Left colon (tissue), 2 donors: ENCODE data around the gene PLXNB1. TPM values are rescaled to one million over a fixed set of nuclear protein-coding genes. Genes with fewer than 3 reads are reported as not detected.

Experiments used
- ATAC-seq: fragments of 200-7000 bp; cut with Tn5 transposase; one replicate; pipeline ENCODE4 v1.9.1; 2020; ENCODE audit warnings: mild to moderate bottlenecking, moderate library complexity
- DNase-seq, 2 donors: peaks; one replicate each; pipeline ENCODE4 v3.0.0-alpha.2; 2020
- intact Hi-C, 2 donors: fragments of 100-400 bp; cut with DNase I in 1 of 2; cut with micrococcal nuclease in 1 of 2; formaldehyde crosslinking; loops; one replicate each; pipeline versions ENCODE4 v1.11.2 to v1.14.0; 2022; cut with DNase I, micrococcal nuclease
- total RNA-seq, 2 donors: library from RNA; stranded (reverse); fragmentation: NEBNext Ultra II Directional; extraction: Animal tissue kit (Norgen Biotek cat#: 25700); gene quantifications; one replicate each; pipeline ENCODE4 v1.2.1, GENCODE V29; 2021
- donor health status: DM: no; HTN: no; CAD: no.
- donor health status: DM: yes; HTN: yes; CAD: no.

The PLXNB1 gene
- total RNA-seq, 2 donors from 2014 or later: 91.1 to 114 TPM

DNA sequence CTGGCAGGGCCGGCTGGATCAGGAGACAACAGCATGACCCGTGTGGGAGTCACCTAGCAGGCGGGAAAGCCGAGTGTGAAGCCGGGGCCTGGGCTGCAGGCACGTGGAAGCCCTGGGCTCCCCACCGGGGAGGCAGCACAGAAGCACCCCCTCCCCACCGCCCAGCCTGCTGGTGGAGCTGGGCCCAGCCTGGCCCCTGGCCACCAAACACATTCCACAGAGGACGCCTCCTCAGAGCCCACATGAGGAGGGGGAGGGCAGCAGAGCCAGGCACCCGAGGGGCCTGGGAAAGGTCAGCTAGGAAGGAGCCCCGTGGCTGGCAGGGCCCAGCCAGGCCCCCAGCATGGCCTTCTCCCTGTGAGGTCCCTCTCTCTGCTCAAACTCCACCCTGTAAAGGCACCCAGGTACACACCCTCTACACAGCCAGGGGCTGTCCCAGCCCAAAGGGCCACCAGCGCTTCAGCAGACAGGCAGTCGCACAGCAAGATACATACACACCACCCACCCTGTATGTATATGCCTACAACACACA, 4.5 kb downstream of the PLXNB1 start:
- ATAC-seq (no peak), DNase-seq (no peak)
- intact Hi-C loops: no loop called here

GRCh38 chr3:48423883-48424695, 5.8 kb downstream of the PLXNB1 start:
- DNase-seq: no peak
- no peak for ATAC-seq
- intact Hi-C loops: no loop called here

- DNase-seq: no peak
- intact Hi-C loops: no loop called here
- no peak for ATAC-seq
Measured at GRCh38 chr3:48423241-48423882, 6.5 kb downstream of the PLXNB1 start.

DNA sequence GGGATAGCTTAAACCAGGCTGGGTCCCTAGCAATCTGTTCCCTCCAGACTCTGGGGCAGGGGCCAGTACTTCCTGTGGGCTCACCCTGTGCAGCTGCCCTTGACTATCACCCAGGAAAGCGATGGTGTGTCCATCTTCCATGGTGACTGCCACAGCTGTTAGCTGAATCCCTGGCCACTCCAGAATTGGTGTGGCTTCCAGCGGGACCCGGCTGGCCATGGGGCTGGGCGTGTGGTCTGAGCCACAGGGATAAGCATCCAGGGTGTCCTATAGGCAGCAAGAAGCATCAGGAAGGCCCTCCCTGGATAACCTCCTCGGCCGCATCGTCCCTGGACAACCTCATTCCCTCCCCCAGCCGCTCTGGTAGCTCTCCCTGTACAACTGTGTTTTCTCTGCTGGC, 7.2 kb downstream of the PLXNB1 start:
- no peak for DNase-seq
- intact Hi-C loops: no loop called here
- no peak for ATAC-seq

DNA sequence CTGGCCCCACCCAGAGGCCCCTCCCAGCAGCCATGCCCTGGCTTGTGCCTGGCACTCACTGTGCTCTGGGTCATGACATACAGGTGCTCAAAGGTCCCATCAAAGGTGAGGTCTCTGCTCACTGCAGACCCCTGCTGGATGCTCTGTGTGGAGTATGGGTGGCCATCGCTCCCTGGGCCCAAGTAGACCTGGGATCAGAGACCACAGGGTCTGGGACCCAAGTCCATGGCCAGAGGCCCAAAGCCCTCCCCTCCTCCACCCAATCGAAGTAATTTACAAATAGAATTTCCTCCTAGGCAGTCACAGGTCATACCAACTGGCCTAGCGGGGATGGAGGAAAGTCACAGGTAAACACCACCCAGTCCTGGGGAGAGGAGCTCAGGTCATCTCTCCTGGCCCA, 7.6 kb downstream of the PLXNB1 start:
- DNase-seq: no peak
- intact Hi-C loops: no loop called here
- peak; percentile 8 for ATAC-seq

GRCh38 chr3:48420561-48420960, 9.3 kb downstream of the PLXNB1 start:
- intact Hi-C loops: no loop called here
- ATAC-seq: no peak
- DNase-seq: no peak

GRCh38 chr3:48419597-48419996, 10.3 kb downstream of the PLXNB1 start:
- DNase-seq (no peak), ATAC-seq (no peak)
- intact Hi-C loops: no loop called here

- intact Hi-C loops: no loop called here
- DNase-seq: no peak
Measured at GRCh38 chr3:48419149-48419548, 10.7 kb downstream of the PLXNB1 start.

GRCh38 chr3:48418651-48419050, 11.2 kb downstream of the PLXNB1 start:
- intact Hi-C loops: no loop called here
- no peak for DNase-seq
- no peak for ATAC-seq

More at GRCh38 chr3:48419149-48419548, 10.7 kb downstream of the PLXNB1 start:
- no peak for ATAC-seq

- intact Hi-C loops: no loop called here
- DNase-seq (no peak), ATAC-seq (no peak)
Measured at GRCh38 chr3:48418140-48418539, 11.7 kb downstream of the PLXNB1 start.

DNA sequence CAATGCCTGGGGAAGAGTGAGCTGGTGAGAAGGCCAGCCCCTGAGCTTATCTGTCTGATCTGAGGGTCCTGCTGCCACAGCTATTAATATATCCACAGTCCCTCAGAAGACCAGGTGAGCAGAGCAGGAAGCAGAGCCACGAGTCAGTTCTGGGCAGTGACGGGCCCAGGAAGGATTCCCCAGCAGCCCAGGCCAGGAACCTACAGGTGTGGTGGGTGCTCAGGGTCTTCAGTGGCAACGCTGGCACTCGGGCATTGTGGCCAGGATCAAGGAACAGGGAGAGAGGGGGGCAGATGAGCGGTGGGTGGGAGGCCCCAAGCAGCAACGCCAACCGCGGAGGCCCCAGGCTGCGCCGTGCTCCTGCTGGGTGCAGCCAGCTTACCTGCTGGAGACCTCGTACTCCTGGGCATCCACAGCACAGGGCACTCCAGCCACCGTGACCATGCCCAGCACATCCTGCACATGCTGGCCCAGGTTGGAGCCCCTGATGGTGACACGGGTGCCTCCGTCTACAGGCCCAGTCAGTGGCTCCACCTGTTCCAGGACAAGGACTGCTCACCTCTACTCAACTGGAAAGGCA, 12.3 kb downstream of the PLXNB1 start:
- ATAC-seq: no peak
- DNase-seq: no peak
- intact Hi-C loops: no loop called here

- intact Hi-C loops: no loop called here
- ATAC-seq (no peak), DNase-seq (no peak)
Measured at GRCh38 chr3:48416546-48416945, 13.3 kb downstream of the PLXNB1 start.

- DNase-seq: no peak
- ATAC-seq: no peak
- intact Hi-C loops: no loop called here
Measured at GRCh38 chr3:48416091-48416505, 13.8 kb downstream of the PLXNB1 start.

DNA sequence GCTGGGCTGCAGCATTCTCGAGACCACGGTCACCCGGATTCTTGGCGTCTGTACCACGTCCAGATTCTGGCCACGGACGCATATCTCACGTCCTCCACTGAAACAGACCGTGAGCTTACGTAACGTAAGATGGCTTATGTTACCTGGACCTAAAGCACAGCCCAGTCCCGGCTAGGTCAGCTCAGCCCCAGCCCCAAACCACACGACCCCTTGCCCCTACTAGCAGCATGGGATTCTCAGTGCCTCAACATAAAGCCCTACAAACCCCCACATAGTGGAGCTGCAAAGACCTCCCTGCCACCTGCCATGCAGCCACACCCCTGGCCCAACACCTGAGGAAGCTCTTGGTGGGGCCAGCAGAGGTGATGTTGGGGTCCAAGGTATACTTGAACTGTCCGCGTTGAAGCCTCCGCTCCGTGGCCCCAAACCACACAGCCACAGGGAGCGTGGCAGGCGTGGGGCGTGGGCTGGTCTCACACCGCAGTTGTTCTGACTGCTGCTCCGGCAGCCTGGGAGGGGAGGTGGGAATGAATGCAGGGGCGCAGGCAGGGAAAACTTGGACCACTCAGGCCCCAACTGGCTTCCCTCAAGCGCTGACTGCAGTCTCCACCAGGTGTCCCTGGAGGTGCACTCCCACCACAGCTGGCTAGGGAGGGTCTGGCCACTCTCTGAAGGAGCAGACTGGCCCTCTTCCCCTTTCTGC, 14.5 kb downstream of the PLXNB1 start:
- intact Hi-C loops: no loop called here
- ATAC-seq: no peak
- DNase-seq: no peak

DNA sequence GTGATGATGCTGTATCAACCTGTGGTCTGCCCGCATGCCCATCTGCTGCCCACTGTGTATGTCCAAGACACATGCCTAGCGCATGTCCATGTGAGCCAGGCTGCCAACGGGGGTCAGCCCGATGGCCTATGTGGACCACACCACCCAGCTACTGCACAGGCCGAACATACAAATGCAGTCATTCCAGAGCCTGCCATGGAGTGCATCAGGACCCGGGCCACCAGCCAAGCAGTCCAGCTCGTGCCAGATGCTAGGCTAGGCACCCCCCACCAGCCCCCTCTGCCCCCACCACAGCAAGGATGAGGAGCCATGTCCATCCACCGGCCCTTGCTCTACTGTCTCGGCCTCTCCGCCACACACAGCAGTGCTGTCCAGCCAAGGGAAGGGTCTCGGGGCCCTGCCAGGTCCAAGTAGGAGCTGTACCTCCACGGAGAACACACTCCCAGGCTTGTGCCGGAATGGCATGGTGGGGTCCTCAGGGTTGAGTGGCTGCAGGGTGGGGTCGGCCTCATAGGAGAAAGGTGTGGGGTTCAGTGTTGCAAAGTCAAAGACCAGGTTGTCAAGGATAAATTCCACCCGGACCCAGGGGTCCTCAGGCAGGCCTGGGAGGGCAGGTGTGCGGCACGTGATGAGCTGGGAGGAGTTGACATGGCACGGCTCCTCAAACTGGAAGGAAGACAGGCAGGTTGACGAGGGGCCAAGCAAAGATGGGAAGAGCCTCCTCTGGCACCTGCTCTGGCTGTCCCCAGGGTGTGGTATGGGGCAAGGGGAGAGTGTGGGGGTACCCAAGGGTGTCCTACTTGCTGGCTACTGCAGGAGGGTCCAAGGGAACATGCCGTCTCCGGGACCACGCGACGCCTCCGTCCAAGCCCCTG, 15.3 kb downstream of the PLXNB1 start:
- intact Hi-C loops: no loop called here
- ATAC-seq: no peak

DNA sequence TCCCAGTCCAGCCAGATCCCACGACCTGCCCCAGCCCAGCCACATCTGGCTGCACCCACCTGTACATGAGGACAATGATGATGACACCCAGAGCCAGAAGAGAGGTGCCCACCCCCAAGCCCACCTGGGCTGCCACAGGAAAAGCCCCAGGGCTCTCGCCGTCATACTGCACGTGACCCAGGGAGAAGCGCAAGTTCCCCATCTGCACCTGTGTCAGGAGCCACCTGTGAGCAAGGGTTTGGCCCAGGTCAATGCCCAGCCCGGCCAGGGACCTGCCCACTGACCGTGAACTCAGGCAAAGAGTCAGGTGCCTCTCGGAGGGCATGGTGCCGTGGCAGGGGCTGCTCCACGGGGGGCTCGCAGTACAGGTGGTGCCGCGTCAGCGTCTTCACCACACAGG, 16.3 kb downstream of the PLXNB1 start:
- DNase-seq (no peak), ATAC-seq (no peak)
- intact Hi-C loops: no loop called here

More for the DNA sequence above, 15.3 kb downstream of the PLXNB1 start:
- DNase-seq: no peak

DNA sequence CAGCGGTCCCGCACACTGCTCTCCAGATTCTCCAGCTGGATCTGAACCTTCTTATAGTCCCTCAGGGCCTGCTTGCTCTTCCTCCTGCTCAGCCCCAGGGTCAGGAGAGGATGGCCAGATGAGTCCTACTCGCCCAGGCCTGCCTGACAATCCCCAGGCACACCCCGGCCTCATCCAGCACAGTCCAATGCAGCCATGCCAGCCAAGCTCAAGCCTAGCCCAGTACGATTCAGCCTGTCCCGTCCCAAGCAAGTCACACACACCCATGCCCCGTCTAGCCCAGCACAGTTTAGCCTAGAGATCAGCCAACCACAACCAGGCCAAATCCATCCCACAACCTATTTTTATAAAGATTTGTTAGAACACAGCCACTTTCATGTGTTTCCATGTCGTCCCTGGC, 16.8 kb downstream of the PLXNB1 start:
- intact Hi-C loops: no loop called here
- ATAC-seq: no peak
- DNase-seq: peak in 1 of 2 donors; percentile 18

- intact Hi-C loops: no loop called here
Measured at GRCh38 chr3:48412375-48413001, 17.4 kb downstream of the PLXNB1 start.

More at GRCh38 chr3:48412375-48413001, 17.4 kb downstream of the PLXNB1 start:
- no peak for ATAC-seq
- DNase-seq: peak; percentile 1 to 9
